ENCODE data around the gene TNS1. TPM values are rescaled to one million over a fixed set of nuclear protein-coding genes. Genes with fewer than 3 reads are reported as not detected.

The TNS1 gene
- total and polyA plus RNA-seq, 2 donors (not counting 1 experiment from before 2014, with no cell fraction given): 0.10 to 0.86 TPM

DNA sequence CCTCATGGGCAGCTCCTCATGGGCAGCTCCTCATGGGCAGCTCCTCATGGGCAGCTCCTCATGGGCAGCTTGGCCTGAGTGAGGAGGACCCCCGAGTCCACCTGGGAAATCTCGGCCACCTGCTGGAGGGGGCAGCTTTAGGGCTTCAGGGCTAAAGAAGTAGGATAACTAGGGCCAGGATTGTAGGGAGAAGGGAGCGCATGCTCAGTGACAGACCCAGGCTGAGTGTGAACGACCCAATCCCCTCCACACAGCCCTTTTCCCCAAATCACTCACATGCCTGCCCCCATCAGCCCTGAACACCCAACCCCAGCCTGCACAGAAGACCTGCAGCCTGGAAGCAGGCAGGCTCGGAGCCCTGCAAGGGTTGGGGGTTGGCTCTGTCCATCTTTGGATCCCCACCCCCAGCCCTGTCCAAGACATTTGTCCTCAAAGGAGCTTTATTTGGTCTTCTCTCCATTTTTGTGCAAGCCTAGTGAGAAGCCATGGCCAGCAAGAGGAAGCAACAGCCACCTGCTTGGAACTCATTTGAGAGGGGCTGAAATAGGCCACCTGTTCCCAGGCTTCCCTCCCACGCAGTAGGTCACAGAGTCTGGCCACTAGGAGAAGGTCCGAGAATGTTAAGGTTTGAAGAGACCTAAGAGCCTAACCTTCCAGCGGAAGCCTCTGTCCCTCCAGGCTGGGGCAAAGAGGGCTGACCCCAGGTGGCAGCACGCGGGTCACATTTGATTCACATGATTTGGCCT is 249.9 kb downstream of the TNS1 start:
- Mint-ChIP-seq H3K27ac (no peak overlapping the region), H3K27me3 (peaks cover 36% of the 10 kb centered on the region), H3K4me3 (no peak overlapping the region), H3K9me3 (ENCODE audit: insufficient read depth) (no peaks in the 10 kb centered on the region), H3K4me1 (peaks cover 9% of the 10 kb centered on the region)
- Histone ChIP-seq H3K9ac (ENCODE audit: low read length) (no peak overlapping the region), H2AFZ (ENCODE audit: insufficient read depth, low read depth, low read length, poor library complexity, severe bottlenecking) (no peak overlapping the region), H3K79me2 (ENCODE audit: control insufficient read depth, insufficient read depth, low read length) (no peaks in the 10 kb centered on the region), H3K27me3 (replicated peaks in 1 of 4; ENCODE audit: control extremely low read depth in 1 of 4, control insufficient read depth in 3 of 4, insufficient read depth in 4 of 4, low read length in 3 of 4) (peaks cover 0 to 25% (median 12%) of the 10 kb centered on the region in 4 experiments), H4K20me1 (ENCODE audit: control insufficient read depth, insufficient read depth, low read length, poor library complexity, severe bottlenecking) (no peaks in the 10 kb centered on the region), H3K9me3 (ENCODE audit: control extremely low read depth in 1 of 3, control insufficient read depth in 2 of 3, insufficient read depth in 1 of 3, low read length in 2 of 3) (peaks cover 0 to 4% (median 0%) of the 10 kb centered on the region in 3 donors), H3K36me3 (replicated peaks in 1 of 2; ENCODE audit: control extremely low read depth in 1 of 2, control insufficient read depth in 1 of 2, extremely low read depth in 1 of 2, insufficient read depth in 2 of 2, low read length in 1 of 2) (no peaks in the 10 kb centered on the region), H3K4me1 (ENCODE audit: control insufficient read depth in 2 of 2, insufficient read depth in 2 of 2, low read length in 2 of 2) (peaks cover 6% of the 10 kb centered on the region in 2 donors), H3K27ac (ENCODE audit: low read length in 2 of 2) (no peak overlapping the region), H3K4me2 (replicated peaks; ENCODE audit: low read depth, low read length, poor library complexity, severe bottlenecking) (no peak overlapping the region), H3K4me3 (ENCODE audit: control extremely low read depth in 1 of 5, extremely low read depth in 1 of 5, insufficient read depth in 1 of 5, low read depth in 2 of 5, low read length in 4 of 5) (no peak overlapping the region)
- ChIA-PET POLR2A (no interaction called here), CTCF (no interaction called here)
- no peak for TF ChIP-seq CTCF (IDR thresholded peaks at IDR 0.05)
- TF ChIP-seq EZH2 (IDR thresholded peaks at IDR 0.05; ENCODE audit: borderline replicate concordance, insufficient read depth, low read depth, low read length, poor library complexity, severe bottlenecking): no peak
- ATAC-seq (ENCODE audit: low read depth) (no peak), DNase-seq (no peak)
- WGBS (ENCODE audit: insufficient coverage): 88% methylated on average over 8 of the region's 10 CpGs
- intact Hi-C loops (cut with micrococcal nuclease): no loop called here

DNA sequence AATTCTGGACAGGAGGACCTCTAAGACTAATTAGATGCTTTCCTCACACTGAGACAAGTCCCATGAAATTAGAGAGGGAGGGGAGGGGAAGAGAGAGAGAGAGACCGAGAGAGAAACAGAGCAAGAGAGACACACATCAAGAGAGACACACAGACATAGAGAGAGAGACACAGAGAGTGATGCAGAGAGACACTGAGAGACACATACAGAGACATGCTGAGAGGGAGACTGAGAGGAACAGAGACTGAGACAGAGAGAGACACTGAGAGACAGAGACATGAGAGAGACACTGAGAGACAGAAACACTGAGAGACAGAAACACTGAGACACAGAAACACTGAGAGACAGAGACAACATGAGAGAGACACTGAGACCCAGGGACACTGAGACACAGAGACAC is 250.8 kb downstream of the TNS1 start:
- Histone ChIP-seq H2AFZ (ENCODE audit: insufficient read depth, low read depth, low read length, poor library complexity, severe bottlenecking) (no peak overlapping the region), H3K4me2 (replicated peaks; ENCODE audit: low read depth, low read length, poor library complexity, severe bottlenecking) (no peak overlapping the region), H3K9me3 (ENCODE audit: control extremely low read depth in 1 of 3, control insufficient read depth in 2 of 3, insufficient read depth in 1 of 3, low read length in 2 of 3) (peaks cover 0 to 4% (median 0%) of the 10 kb centered on the region in 3 donors), H3K4me1 (ENCODE audit: control insufficient read depth in 2 of 2, insufficient read depth in 2 of 2, low read length in 2 of 2) (peaks cover 6% of the 10 kb centered on the region in 2 donors), H3K79me2 (ENCODE audit: control insufficient read depth, insufficient read depth, low read length) (no peaks in the 10 kb centered on the region), H3K27ac (ENCODE audit: low read length in 2 of 2) (no peak overlapping the region), H3K4me3 (ENCODE audit: control extremely low read depth in 1 of 5, extremely low read depth in 1 of 5, insufficient read depth in 1 of 5, low read depth in 2 of 5, low read length in 4 of 5) (no peak overlapping the region), H4K20me1 (ENCODE audit: control insufficient read depth, insufficient read depth, low read length, poor library complexity, severe bottlenecking) (no peaks in the 10 kb centered on the region), H3K27me3 (replicated peaks in 1 of 4; ENCODE audit: control extremely low read depth in 1 of 4, control insufficient read depth in 3 of 4, insufficient read depth in 4 of 4, low read length in 3 of 4) (peaks cover 0 to 23% (median 7%) of the 10 kb centered on the region in 4 experiments), H3K36me3 (replicated peaks in 1 of 2; ENCODE audit: control extremely low read depth in 1 of 2, control insufficient read depth in 1 of 2, extremely low read depth in 1 of 2, insufficient read depth in 2 of 2, low read length in 1 of 2) (no peaks in the 10 kb centered on the region), H3K9ac (ENCODE audit: low read length) (no peak overlapping the region)
- intact Hi-C loops (cut with micrococcal nuclease): no loop called here
- POLR2A ChIA-PET: no interaction called here
- no CpG with 5 or more reads among the region's 1 CpG for WGBS (ENCODE audit: insufficient coverage)
- H3K27ac Mint-ChIP-seq: no peak overlapping the region
- H3K4me1 Mint-ChIP-seq: peaks cover 8% of the 10 kb centered on the region
- no peak for DNase-seq
- ATAC-seq (ENCODE audit: low read depth): no peak
- peaks cover 27% of the 10 kb centered on the region for H3K27me3 Mint-ChIP-seq
- no peaks in the 10 kb centered on the region for H3K9me3 Mint-ChIP-seq (ENCODE audit: insufficient read depth)
- no peak overlapping the region for H3K4me3 Mint-ChIP-seq
- CTCF ChIA-PET: no interaction called here
- no peak for TF ChIP-seq EZH2 (IDR thresholded peaks at IDR 0.05; ENCODE audit: borderline replicate concordance, insufficient read depth, low read depth, low read length, poor library complexity, severe bottlenecking)
- TF ChIP-seq CTCF (IDR thresholded peaks at IDR 0.05): no peak

Measured in B cell (primary cell).